ENCODE results near the gene SELENOM. TPM values are rescaled to one million over a fixed set of nuclear protein-coding genes. Genes with fewer than 3 reads are reported as not detected.

Gene SELENOM
- total RNA-seq, 1 donor from 2014 or later: 157 TPM

DNA sequence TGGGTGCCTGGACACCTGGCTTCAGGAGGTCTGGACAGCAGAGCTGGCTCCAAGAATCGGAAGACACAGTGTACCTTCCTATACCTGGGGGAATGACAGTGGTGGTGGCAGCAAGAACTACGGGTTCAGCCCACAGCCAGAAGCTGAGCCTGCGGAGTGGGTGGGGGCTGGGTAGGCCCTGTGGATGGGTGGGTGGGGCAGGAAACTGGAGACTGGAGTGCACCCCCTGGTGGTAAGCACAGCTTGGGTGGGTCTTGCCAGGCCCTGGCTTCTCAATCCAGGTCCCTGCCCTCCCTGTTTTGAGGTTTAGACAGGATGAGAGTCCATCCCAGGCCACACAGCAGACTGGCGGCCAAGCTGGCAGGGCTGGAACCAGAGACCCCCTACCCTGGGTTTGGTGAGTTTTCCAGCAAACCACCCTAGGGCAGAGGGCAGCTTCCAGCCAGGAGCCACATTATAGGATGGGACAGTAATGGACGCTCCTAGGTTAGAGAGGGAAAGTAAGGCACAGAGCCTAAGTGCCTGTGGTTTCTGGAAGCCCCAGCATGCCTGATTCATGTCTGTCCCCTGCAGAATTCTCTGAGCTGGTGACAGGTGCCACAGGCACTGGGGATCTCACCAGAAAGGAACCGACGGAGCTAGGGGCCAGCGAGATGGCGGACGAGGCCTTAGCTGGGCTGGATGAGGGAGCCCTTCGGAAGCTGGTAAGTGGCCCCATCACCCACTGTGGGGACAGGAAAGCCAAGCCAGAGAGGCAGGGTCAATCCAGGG, 24.6 kb downstream of the SELENOM start:
- H3K9ac ChIP-seq (ENCODE audit: low read length): peak overlapping the region; percentile 92
- H3K79me2 ChIP-seq (ENCODE audit: insufficient read depth, low read length): peaks cover 65% of the 10 kb centered on the region
- H3K27me3 ChIP-seq (ENCODE audit: insufficient read depth, low read length): no peaks in the 10 kb centered on the region
- peaks cover 51% of the 10 kb centered on the region for H3K4me1 ChIP-seq (ENCODE audit: insufficient read depth, low read length)
- Mint-ChIP-seq H3K4me1 (ENCODE audit: low read depth, unreplicated experiment) (peaks cover 24% of the 10 kb centered on the region), H3K27ac (ENCODE audit: unreplicated experiment) (peak overlapping the region; percentile 63), H3K36me3 (ENCODE audit: low read depth, unreplicated experiment) (peaks cover 3% of the 10 kb centered on the region), H3K4me3 (ENCODE audit: unreplicated experiment) (peak overlapping the region; percentile 87), H3K9me3 (ENCODE audit: unreplicated experiment) (peaks cover 5% of the 10 kb centered on the region), H3K27me3 (ENCODE audit: low read depth, unreplicated experiment) (no peaks in the 10 kb centered on the region)
- H2AFZ ChIP-seq (ENCODE audit: low read depth, low read length): no peak overlapping the region
- DNase-seq (ENCODE audit: low read depth) (no peak), FAIRE-seq (no peak)
- peak overlapping the region; percentile 91 for H3K27ac ChIP-seq (ENCODE audit: low read depth, low read length)
- peaks cover 43% of the 10 kb centered on the region for H4K20me1 ChIP-seq (ENCODE audit: insufficient read depth, low read length)
- H3K36me3 ChIP-seq (ENCODE audit: insufficient read depth, low read length): peaks cover 8% of the 10 kb centered on the region
- no peak for TF ChIP-seq EZH2 (IDR thresholded peaks at IDR 0.05; ENCODE audit: insufficient read depth, low read length)
- TF ChIP-seq, protein P1, sequence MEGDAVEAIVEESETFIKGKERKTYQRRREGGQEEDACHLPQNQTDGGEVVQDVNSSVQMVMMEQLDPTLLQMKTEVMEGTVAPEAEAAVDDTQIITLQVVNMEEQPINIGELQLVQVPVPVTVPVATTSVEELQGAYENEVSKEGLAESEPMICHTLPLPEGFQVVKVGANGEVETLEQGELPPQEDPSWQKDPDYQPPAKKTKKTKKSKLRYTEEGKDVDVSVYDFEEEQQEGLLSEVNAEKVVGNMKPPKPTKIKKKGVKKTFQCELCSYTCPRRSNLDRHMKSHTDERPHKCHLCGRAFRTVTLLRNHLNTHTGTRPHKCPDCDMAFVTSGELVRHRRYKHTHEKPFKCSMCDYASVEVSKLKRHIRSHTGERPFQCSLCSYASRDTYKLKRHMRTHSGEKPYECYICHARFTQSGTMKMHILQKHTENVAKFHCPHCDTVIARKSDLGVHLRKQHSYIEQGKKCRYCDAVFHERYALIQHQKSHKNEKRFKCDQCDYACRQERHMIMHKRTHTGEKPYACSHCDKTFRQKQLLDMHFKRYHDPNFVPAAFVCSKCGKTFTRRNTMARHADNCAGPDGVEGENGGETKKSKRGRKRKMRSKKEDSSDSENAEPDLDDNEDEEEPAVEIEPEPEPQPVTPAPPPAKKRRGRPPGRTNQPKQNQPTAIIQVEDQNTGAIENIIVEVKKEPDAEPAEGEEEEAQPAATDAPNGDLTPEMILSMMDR (IDR thresholded peaks at IDR 0.05; ENCODE audit: insufficient read depth, low read depth, low read length): peak; percentile 26
- peak overlapping the region; percentile 82 for H3K4me3 ChIP-seq (ENCODE audit: insufficient read depth, low read depth, low read length)
- H3K9me3 ChIP-seq (ENCODE audit: insufficient read depth, low read depth, low read length): no peaks in the 10 kb centered on the region
- H3K4me2 ChIP-seq (ENCODE audit: low read length): peak overlapping the region; percentile 96

DNA sequence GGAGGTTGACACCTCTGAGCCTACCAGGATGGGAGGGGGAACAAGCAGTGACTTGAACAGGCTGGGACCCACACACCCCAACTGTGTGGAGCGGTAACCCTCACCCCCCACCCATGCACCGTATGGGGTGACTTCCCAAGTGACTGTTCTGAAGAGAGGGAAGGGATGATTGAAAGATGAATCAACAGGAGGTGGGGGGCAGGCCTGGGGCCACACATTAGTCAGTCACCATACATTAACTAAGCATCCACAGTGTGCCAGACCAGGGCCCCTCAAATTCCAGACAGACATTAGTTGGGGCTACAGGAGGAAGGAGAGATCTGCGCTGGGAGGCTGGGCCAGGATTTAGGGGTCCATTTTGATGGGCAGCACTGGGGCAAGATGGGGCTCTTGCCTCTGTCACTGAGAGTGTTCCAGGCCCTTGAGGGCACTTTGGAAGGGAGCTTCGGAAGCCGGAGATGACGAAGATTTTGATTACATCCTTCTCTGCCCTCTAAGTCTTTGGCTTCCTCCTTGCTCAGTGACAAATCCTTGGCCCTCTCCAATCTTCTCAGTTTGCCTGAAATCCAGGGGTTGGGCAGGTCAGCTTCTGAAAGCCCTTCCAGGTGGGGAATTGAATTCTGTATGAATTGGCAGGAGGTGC, 25.3 kb downstream of the SELENOM start:
- no peaks in the 10 kb centered on the region for H3K27me3 Mint-ChIP-seq (ENCODE audit: low read depth, unreplicated experiment)
- TF ChIP-seq, protein P1 (IDR thresholded peaks at IDR 0.05; ENCODE audit: insufficient read depth, low read depth, low read length): no peak
- TF ChIP-seq EZH2 (IDR thresholded peaks at IDR 0.05; ENCODE audit: insufficient read depth, low read length): no peak
- Histone ChIP-seq H3K9ac (ENCODE audit: low read length) (peak overlapping the region; percentile 92), H3K4me3 (ENCODE audit: insufficient read depth, low read depth, low read length) (peak overlapping the region; percentile 82), H3K27ac (ENCODE audit: low read depth, low read length) (peak overlapping the region; percentile 91), H3K9me3 (ENCODE audit: insufficient read depth, low read depth, low read length) (no peaks in the 10 kb centered on the region), H3K4me2 (ENCODE audit: low read length) (peak overlapping the region; percentile 96), H3K4me1 (ENCODE audit: insufficient read depth, low read length) (peaks cover 51% of the 10 kb centered on the region), H3K79me2 (ENCODE audit: insufficient read depth, low read length) (peaks cover 58% of the 10 kb centered on the region), H3K36me3 (ENCODE audit: insufficient read depth, low read length) (peaks cover 5% of the 10 kb centered on the region), H3K27me3 (ENCODE audit: insufficient read depth, low read length) (no peaks in the 10 kb centered on the region), H4K20me1 (ENCODE audit: insufficient read depth, low read length) (peaks cover 37% of the 10 kb centered on the region), H2AFZ (ENCODE audit: low read depth, low read length) (no peak overlapping the region)
- no peak for FAIRE-seq
- peaks cover 24% of the 10 kb centered on the region for H3K4me1 Mint-ChIP-seq (ENCODE audit: low read depth, unreplicated experiment)
- DNase-seq (ENCODE audit: low read depth): no peak
- H3K27ac Mint-ChIP-seq (ENCODE audit: unreplicated experiment): peak overlapping the region; percentile 63
- H3K36me3 Mint-ChIP-seq (ENCODE audit: low read depth, unreplicated experiment): peaks cover 3% of the 10 kb centered on the region
- H3K4me3 Mint-ChIP-seq (ENCODE audit: unreplicated experiment): peak overlapping the region; percentile 87
- H3K9me3 Mint-ChIP-seq (ENCODE audit: unreplicated experiment): peaks cover 5% of the 10 kb centered on the region
